22Rv1 (cell line): ENCODE measurements around the gene PPP6R3.

Experiments
- ZFX ChIP-seq: fragments of 450-650 bp; IDR thresholded peaks from 2 replicates; pipeline ENCODE4 v1.6.1; 2017; ENCODE audit warnings: antibody characterized with exemption, borderline replicate concordance
- TF ChIP-seq, protein P1 (sequence below): fragments of 450-650 bp; IDR thresholded peaks from 2 replicates; pipeline ENCODE4 v1.5.1; 2017; ENCODE audit warnings: mild to moderate bottlenecking

DNA sequence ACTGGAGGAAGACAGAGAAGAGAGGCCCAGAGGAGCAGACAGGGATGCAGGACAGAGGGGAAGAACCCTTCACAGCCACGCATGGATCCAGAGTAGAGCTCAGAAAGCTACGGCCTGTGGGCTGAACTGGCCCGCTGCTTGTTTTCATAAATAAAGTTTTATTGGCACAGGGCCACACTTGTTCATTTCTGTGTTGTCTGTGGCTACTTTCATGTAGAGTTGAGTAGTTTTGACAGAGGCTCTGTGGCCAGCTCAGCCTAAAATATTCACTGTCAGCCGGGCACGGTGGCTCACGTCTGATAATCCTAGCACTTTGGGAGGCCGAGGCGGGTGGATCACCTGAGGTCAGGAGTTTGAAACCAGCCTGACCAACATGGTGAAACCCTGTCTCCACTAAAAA, 197.5 kb downstream of the PPP6R3 start:
- TF ChIP-seq, protein P1, sequence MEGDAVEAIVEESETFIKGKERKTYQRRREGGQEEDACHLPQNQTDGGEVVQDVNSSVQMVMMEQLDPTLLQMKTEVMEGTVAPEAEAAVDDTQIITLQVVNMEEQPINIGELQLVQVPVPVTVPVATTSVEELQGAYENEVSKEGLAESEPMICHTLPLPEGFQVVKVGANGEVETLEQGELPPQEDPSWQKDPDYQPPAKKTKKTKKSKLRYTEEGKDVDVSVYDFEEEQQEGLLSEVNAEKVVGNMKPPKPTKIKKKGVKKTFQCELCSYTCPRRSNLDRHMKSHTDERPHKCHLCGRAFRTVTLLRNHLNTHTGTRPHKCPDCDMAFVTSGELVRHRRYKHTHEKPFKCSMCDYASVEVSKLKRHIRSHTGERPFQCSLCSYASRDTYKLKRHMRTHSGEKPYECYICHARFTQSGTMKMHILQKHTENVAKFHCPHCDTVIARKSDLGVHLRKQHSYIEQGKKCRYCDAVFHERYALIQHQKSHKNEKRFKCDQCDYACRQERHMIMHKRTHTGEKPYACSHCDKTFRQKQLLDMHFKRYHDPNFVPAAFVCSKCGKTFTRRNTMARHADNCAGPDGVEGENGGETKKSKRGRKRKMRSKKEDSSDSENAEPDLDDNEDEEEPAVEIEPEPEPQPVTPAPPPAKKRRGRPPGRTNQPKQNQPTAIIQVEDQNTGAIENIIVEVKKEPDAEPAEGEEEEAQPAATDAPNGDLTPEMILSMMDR = no peak
- TF ChIP-seq ZFX = no peak
